Measurements from ENCODE around the gene DNAJC27.

The DNAJC27 gene

DNA sequence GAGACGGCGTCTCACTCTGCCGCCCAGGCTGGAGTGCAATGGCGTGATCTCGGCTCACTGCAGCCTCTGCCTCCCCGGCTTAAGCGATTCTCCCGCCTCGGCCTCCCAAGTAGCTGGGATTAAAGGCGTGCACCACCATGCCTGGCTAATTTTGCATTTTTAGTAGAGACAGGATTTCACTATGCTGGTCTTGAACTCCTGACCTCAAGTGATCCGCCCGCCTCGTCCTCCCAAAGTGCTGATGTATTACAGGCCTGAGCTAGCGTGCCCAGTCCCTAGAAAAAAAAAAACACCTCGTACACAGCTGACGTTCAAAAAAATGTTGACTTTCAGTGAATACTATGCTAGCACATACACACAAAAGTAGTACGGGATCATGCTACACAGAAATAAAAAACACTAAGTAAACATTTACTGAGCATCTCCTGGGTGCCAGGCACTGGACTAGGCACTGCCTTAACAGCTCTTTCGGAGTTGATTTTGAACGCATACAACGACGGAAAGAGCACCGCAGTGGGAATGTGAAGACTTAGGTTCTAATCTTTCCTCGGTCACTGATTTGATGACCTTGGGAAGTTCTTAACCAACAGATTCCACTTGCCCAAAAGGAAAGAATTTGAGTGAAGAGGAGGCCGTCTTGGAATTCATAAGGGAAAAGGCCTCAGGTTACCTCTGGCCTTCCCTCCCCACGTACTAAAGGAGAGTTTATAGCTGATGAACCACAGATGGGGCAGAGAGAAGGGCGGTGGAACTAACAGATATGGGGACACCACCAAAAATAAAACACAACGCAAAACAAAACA is 1.1 kb downstream of the DNAJC27 start:
- DNase-seq: no peak

DNA sequence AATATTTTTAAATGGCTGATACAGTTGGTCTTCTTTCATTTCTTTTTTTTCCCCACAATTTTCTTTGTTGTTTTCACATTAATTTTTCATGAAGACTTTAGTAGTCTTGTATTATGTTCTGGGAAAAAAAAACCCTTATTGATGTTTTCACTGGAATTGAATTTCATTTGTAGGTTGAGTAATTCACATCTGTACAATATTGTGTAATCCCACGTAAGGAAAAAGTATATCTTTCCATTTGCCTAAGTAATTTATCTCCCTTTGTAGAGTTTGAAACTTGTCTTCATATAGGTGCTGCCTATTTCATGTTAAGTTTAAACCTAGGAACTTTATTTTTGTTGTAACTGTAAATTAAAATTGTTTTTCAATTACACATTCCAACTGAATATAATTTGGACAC is 2.0 kb downstream of the DNAJC27 start:
- DNase-seq: no peak

DNA sequence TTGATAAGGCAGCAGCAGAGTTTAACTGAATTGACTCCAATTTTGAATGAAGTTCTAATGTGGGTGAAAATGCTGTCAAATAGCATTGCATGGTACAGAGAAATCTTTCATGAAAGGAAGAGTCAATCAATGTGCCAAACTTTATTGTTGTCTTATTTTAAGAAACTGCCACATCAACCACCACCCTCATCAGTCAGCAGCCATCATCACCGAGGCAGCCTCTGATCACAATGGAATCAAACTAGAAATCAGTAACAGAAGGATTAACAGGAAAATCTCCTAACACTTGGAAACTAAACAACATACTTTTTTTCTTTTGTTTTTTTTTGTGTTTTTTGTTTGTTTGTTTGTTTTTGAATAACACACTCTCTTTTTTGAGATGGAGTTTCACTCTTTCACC is 9.9 kb downstream of the DNAJC27 start:
- DNase-seq: no peak

DNA sequence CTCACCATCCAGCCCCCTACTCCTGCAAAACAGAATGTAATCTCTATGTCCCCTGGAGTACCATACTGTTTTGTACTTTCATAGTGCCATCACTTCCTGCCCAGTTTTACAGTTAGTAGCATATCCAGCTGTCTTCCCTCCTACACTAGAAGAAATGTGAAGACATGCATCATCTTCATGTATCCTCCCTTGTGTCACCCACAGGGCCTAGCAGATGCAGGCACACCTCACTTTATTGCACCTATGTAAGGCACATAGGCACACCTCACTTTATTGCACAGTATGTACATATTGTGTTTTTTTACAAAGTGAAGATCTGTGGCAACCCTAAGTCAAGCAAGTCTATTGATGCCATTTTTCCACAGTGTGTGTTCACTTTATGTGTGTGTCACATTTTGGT is 12.0 kb downstream of the DNAJC27 start:
- DNase-seq: no peak

DNA sequence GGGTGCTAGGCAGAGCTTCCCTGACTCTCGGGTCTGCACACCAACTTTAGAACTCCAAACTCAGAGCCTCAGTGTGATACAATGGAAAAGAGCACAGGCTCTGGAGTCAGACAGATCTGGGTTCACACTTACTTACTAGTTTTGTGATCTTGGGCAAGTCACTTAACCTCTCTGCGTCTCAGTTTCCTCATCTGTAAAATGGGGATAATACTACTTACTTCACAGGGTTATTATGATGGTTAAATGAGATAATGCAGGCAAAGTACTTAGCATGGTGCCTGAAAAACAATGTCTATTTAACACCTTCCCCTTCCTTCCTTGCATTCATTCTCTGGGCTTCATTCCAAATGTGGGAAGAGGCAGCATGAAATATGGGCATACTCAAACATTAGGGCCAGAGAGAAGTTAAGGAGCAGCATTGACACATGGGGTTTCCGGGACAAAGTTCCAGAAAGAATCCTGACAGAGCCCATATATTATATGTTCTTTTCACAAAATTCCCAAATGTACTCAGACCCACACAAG is 13.3 kb downstream of the DNAJC27 start:
- no peak for DNase-seq

DNA sequence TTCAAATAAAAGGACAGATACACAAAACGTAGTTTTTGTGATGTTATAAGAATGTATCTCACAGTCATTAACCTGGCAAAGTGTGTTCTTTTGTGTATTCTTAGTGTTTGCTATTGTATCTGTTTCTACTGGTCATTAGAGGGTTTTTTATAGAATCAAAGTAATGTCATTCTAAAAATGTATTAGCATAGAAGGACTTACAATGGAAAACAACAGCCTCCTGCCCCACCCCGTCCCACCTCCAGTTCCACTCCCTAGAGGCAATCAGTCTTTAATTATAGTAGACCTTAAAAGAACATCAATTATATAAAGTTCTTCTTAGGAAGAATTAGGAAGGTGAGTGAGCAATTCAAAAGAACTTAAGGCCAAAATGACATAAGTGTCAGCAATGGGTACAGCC is 13.8 kb downstream of the DNAJC27 start:
- no peak for DNase-seq

DNA sequence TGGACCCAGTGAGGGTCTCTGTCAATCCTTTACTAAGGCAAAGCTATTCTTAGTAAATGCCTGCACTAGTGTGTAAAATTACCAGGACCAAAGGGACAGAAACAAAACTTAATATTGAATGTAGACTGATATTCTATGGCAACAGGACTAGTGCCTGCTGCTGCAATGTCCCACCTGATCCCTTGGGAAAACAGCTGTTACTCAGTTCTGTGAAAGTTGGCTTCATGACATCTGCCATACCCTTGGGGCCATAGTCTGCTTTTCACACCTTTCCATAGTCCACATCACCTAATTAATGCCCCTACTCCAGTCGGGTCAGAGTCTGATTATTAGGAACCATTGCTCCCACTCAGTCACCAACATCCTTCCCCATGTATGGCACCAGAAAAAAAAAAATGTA is 14.5 kb downstream of the DNAJC27 start:
- no peak for DNase-seq

DNA sequence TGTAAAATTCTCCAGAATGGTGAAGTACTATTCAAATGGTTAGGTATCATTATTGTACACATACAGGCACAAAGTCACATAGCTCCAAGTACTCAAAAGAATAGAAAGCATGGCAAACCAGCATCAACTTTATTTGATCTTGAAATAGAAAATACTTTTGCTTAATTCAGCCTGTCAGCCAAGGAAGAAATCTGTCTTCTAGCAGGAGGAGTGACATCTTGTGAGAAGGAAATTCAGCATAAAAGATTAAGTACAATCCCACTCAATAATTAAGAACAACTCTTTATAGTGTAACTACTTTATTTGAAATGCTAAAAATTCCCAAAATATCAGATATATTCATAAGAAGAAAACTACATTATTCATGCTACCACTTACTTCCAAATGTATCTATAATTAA is 15.8 kb downstream of the DNAJC27 start:
- DNase-seq: no peak

DNA sequence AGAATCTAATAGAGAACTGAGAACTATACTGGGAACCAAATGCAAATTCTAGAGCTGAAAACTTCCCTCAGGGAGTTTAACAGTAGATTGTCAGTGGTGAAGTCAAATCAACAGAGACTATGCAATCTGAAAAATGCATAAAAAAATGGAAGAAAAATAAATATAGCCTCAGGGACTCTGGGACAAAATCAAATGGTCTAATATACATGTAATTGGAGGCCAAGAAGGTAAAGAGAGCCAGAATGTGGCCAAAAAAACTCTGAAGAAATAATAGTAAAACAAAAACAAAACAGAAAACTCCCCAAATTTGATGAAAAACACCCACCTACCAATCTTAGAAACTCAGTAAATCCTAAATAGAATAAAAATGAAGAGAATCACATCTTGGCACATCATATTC is 16.5 kb downstream of the DNAJC27 start:
- DNase-seq: no peak

DNA sequence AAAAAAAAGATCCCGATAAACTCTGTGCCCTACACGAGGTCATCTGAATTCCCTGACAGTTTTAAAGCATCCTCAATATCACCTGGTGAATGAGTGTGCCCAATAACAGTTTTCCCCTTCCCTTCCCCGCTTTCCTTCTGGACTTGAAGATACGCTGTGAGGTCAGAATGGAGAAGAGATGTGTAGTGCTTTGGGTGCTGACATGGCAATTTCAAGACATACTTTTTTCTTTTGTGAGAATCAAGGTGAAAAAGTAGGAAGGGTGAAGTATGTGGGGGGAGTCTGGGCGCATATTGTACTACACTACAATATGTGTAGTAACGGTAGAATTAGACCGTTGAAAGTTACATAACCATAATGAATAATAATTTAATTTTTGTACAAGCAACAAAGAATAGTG is 21.7 kb downstream of the DNAJC27 start:
- no peak for DNase-seq

DNA sequence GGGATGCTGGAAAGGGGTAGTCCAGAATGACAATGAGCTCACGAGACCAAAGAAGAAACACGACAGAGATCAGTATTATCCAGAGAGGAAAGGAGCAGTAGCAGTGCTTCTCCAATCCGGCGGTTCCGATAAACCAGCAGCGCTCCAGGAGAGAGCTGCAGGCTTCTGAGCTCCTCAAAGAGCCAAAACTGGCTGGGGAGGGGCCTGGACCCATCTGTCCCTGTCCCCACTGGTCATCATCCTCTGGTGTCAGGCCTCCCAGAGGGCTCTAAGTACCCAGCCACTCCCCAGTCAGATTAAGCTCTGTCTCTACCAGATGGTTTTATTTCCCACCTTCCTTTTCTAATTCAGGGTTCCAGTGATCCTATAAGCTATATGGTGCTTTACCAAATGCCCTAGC is 23.2 kb downstream of the DNAJC27 start:
- no peak for DNase-seq

DNA sequence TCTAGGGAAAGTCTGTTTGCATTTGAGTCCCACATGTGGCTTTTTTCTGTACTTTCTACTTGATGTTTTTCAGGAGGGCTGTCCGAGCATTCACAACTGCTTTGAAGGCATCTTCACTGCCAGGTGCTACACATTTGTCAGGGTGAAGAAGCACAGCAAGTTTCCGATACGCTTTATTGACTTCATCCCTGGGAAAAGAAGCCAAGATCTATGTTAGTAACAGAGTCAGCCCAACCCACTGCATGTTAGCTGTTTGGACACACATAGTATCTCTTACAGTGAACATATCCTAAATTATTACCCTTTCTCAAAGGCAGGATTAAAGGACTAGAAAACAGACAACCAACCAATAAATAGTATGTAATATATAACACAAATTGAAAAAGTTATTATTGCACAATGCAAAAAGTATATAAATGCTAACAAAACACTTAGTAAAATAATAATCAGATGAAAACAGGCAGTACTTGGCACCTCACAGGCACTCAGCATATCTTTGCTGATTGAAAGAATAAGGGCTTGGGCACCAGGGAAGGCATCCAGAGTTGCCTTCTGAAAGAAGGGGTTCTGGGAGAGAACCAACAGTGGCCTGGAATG is 24.1 kb downstream of the DNAJC27 start:
- DNase-seq: no peak

DNA sequence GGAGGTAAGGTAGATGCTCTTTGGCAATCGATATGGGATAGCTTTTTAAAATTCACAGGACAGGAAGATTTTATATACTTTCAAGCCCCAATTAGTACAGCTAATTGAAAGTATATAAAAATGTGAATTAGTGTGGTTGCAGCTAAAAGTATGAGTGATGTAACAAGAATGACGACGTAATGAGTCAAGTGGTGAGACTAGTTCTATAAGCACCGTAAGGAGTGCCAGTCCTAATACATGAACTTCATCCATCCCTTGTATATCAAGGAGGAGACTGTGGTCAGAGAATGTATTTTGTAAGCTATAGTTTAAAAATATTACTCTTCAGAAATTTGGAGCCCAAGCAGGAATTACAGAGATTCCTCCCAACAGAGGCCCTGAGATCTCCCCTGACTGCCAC is 25.8 kb downstream of the DNAJC27 start:
- no peak for DNase-seq

DNA sequence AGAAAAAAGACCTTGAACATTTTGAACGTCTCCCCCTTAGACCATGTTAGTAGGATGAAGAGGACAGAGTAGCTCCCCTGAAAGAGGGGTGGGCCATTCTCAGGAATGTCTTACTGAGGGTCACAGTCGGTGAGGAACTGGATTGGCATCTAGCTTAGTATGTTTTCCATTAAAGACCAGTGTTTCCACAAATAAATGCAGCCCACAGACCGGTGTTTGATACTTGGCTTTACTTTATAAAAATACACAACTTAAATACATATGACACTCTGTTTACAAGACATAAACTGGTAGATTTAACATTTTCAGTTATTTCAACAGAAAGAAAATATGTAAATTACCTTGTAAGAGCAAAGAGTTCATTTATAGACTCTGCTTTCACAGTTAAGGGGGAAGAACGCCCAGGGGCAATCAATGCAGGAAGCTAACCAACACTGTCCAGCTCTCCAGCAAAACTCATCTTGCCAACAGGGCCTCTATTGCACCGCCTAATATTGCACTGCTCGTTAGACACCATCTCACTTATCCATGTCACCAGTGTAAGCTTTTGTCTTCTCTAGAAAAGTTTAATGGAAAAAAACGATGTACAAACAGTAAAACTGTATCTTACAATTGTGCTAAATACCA is 28.2 kb downstream of the DNAJC27 start:
- DNase-seq: no peak

DNA sequence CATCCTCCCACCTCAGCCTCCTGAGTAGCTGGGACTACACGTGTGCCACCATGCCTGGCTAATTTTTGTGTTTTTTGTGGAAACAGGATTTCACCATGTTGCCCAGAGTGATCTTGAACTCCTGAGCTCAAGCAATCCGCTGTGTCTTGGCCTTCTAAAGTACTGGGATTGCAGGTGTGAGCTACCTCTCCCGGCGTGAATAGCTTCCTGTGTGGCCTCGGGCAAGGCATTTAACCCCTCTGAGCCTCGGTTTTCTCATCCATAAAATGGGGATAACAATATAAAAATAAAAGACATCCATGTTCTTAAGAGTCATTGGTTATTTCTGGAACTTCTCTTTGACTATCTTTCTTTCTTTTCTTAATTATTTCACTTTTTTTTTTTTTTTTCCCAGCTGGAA is 32.4 kb downstream of the DNAJC27 start:
- DNase-seq: no peak

DNA sequence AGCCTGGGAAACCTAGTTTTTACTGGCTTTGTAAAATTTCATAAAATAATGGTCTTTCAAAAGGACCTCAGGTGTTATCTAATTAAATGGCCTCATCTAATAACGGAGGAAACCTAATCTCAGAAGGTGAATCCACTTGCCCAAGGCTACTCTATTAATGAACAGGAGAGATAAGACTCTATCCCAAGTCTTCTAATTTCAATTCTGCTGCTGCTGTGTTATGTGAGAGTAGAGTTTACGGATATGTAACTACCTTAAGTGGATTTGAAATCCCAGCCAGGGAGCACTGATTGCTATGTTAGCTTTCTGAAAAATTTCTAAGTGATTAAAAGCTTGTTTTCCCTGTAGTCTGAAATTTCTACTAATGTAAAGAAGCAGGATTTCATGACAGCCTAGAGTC is 34.5 kb downstream of the DNAJC27 start:
- DNase-seq: no peak

DNA sequence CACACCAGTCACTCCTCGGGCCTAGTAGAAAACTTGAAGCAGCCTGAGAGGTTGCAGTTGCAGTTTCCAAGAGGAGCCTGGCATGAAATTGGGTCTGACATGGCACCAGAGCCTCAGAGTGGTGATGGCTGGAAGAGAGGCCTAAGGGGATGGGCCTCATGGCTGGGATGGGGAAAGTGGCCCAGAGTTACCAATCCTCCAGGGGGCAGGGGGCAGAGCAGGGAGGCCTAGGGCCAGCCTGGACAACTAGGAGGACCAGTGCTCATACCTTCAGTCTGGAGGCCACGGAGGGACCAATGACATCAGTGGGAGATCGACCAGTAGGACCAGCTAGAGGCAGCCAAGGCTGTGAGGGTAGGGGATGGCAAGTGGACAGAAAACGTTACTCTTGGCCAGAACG is 36.6 kb downstream of the DNAJC27 start:
- no peak for DNase-seq

DNA sequence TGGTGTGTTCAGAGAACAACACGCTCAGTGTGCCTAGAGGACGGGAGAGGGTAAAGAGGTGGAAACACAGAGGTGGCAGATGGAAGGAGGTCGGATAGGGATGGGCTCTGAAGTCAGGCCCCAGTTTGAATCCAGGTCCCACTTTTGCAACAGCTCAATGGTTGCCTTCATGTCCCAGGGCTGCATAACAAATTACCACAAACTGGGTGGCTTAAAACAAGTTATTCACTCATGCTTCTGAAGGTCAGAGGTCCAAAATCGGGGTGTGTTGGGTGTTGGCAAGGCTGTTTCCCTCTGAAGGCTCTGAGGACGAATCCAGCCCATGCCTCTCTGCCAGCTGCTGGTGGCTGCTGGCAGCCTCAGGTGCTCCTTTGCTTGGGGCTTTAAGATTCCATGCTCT is 39.0 kb downstream of the DNAJC27 start:
- DNase-seq: no peak

DNA sequence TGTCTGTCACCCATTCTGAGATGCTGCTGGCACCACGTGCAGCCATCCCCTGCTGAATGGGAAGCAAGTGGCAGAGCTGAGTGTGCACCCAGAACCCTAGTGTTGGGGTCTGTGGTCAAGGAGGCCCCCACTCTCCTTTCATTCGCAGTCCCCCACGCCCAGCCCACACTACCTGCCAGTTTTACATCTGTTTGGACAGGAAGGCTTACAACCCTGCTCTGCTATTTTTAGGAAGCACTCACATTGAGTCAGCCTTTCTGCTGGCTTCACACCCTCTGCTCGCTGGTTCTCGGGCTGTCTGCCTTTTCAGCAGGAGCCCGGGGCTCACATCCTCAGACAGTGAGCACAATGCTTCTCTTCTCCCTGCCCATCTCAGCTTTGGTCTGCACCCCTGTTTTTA is 41.0 kb downstream of the DNAJC27 start:
- DNase-seq: no peak

DNA sequence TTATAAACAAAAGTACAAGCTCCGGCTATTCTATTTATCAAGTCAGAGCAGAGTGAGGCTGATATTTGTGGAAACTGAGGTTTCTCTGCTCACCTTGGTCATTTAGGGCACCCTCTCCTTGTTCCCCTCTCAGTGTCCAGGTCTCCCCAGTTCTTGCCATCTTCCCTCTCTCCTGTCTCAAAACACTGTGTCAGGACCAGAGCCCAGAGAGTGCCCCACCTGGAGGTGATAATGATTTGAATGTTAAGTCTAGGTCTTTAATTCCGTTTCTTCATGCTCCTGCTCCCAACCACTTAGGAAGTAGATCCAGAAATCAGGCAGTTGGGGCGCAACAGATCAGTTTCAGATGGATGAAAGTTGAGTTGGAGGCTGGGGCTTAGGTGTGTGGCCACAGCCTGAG is 42.5 kb downstream of the DNAJC27 start:
- no peak for DNase-seq

DNA sequence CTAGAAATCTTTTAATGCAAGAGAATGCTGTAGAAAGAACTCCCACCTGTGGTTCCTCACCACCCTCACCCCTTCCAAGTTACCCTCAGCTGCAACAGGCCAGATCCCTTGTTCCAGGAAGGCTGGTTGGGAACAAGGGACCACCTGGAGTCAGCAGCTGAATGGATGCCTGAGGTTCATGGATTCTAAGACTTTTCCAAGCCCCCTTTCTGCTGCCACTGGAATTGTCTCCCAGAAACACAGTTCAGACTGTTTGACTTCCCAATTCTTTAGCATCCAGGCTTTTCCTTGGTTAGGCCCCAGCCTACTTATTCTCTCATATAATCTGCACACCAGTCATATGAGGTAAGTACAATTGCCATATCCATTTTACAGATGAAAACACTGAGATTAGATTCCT is 43.7 kb downstream of the DNAJC27 start:
- DNase-seq: no peak

DNA sequence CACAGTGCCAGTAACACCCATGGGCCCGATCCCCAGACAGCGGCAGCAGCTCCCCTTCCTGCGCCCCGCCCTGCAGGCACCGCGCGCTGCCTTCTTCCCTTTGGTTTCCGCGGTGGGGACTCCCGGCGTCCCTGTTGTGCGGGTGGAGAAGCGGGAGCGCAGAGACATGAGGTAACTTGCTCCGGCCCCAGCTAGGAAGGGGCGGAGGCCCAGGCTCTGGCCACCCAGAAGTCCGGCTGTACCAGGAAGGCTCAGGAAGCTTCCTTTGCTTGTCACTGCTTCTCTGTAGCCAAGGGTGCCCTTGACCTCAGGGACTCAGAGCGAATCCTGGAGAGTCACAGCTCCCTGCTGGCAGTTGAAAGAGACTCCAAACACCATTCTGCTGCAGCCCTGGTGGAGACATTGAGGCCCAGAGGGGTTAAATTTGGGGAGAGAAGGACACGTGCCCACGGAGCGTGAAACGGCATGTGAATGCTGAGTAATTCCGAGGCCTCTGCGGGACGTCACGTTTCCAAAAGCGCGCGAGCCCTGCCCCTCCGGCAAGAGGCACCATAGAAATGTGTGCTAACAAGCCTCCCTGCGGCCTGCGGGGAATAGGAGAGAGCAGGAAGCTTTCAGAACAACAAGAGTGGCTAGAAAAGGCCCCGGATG is 45.0 kb downstream of the DNAJC27 start:
- no peak for DNase-seq

DNA sequence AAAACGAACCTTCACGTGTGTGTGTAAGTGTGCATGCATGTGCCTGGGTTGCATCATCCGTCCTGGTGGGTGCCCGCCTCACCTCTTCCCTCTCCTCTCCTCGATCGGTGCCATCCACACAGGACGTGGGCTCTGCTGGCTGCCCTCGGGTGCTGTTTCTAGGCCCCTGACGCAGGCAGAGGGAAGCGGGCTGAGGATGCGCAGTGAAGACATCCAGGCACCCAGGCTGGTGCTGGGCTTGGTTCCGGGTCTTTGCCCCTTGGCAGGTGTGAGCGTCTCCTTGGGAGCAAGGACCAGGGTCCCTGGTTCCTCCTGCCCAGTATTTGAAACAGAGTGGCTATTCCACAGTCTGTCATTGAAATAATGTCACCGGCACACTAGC is 45.5 kb downstream of the DNAJC27 start:
- no peak for DNase-seq

DNA sequence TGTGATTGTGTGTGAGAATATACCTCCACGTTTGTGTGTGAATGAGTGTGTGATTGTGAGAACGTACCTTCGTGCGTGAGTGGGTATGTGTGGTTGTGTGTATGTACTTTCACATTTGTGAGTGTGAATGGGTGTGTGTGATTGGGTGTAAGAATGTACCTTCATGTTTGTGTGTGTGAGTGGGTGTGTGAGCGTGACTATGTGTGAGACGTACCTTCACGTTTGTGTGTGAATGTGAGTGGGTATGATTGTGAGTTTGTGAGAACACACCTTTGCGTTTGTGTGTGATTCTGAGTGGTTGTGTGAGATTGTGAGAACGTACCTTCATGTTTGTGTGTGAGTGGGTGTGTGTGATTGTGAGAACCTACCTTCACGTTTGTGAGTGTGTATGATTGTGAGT is 45.9 kb downstream of the DNAJC27 start:
- no peak for DNase-seq

Measured in NCI-H446 (cell line).